NCI-H1417 (cell line): ENCODE data around the gene CD69.
A peak's percentile ranks its signal among the peaks of the same experiment; 100 is the strongest.

ENCODE experiments used
- DNase-seq, 3 experiments: peaks; one replicate each; lab custom pipeline; 2025; lab: John Stamatoyannopoulos, UW

The CD69 gene

GRCh38 chr12:9760699-9761418 is at the start of gene CD69:
CD69 (minus strand) TSS chr12:9760901; CDS start chr12:9760820, 81 bp downstream.
- DNase-seq, result peak in 1 of 3 experiments; percentile 31

GRCh38 chr12:9809866-9810265 is 49.2 kb upstream of the CD69 start:
- DNase-seq, result no peak

GRCh38 chr12:9809338-9809737 is 48.6 kb upstream of the CD69 start:
- DNase-seq, result no peak

GRCh38 chr12:9808504-9808903 is 47.8 kb upstream of the CD69 start:
- DNase-seq, result no peak

- no peak for DNase-seq
Observed at GRCh38 chr12:9806714-9807113, 46.0 kb upstream of the CD69 start.

GRCh38 chr12:9805883-9806282 is 45.2 kb upstream of the CD69 start:
- no peak for DNase-seq

GRCh38 chr12:9799961-9800360 is 39.3 kb upstream of the CD69 start:
- DNase-seq, result no peak

GRCh38 chr12:9797722-9798619 is 37.3 kb upstream of the CD69 start:
- peak; percentile 5 to 87 (median 58) for DNase-seq

GRCh38 chr12:9796971-9797370 is 36.3 kb upstream of the CD69 start:
- DNase-seq, result peak in 1 of 3 experiments; percentile 13

- no peak for DNase-seq
Observed at GRCh38 chr12:9796346-9796745, 35.6 kb upstream of the CD69 start.

GRCh38 chr12:9795945-9796344 is 35.2 kb upstream of the CD69 start:
- DNase-seq, result no peak

GRCh38 chr12:9794484-9795093 is 33.9 kb upstream of the CD69 start:
- no peak for DNase-seq

- DNase-seq, result no peak
Observed at GRCh38 chr12:9793779-9794395, 33.2 kb upstream of the CD69 start.

GRCh38 chr12:9792961-9793617 is 32.4 kb upstream of the CD69 start:
- no peak for DNase-seq

- DNase-seq, result no peak
Observed at GRCh38 chr12:9792185-9792900, 31.6 kb upstream of the CD69 start.

- no peak for DNase-seq
Observed at GRCh38 chr12:9786726-9787717, 26.3 kb upstream of the CD69 start.

GRCh38 chr12:9784816-9785215 is 24.1 kb upstream of the CD69 start:
- no peak for DNase-seq

- DNase-seq, result no peak
Observed at GRCh38 chr12:9784326-9784725, 23.6 kb upstream of the CD69 start.

- DNase-seq, result no peak
Observed at GRCh38 chr12:9782547-9783382, 22.1 kb upstream of the CD69 start.
